GM19238 (cell line): ENCODE measurements around the gene MDN1.
"Not testable (repeated sequence)": the region's sequence is repeated elsewhere in the genome, so short reads cannot be mapped to it uniquely, and the experiment has no call there.

Experiments
- DNase-seq: peaks from one replicate; pipeline ENCODE4 v3.0.0; 2011; ENCODE audit warnings: low spot score; ENCODE audit not compliant: insufficient read length

The MDN1 gene

DNA sequence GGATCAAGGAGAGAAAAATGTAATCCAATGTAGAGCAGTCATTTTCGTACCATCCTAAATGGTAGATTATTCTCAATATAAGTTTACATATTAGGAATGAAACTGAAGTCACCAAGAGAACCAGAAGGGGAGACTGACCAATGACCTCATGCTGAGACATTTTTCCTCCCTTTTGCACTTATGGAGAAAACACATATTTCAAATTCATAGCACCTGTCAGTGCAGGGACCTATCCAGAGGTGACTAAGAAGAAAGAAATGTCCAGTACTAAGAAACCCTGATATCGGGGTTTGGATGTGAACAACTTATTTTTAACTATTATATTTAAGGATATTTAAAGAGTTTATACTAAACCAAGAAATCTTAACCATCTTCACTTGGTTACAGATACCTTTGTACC is 164.5 kb downstream of the MDN1 start:
- DNase-seq, result no peak

DNA sequence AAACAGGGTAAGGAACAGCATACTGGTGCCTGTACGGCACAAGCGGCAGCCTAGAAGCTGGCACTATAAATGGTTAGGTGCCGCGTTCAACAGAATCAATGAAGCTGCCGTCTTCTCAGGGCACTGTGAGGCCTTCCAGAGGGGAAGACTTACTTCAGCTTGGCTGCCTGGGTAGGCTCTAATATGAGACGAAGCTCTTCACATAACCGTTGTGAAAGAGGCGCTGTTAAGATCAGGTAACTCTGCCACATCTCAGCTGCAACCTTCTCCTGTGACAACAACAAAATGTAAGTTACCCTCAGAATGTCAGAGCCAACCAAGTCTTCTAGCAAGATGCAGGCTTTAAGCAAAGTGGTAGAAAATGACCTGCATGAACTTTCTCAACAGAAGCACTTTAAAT is 169.0 kb downstream of the MDN1 start:
- no peak for DNase-seq

DNA sequence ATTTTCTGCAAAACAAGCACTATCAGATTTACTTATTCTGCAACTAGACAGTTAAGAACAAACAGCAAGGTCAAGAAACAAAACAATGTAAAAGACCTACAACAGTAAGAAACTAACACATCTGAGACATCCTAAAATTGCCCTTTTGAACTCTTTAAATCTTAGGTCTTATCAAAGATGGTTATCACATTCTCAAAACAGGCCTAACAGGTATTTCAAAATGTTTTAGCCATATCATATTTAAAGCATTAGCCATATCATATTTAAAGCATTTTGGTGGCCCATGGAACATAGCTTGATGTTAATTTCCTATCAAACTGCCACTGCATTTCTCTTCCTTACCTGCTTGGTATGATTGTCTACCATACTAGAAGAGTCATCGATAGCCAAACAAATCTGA is 169.9 kb downstream of the MDN1 start:
- no peak for DNase-seq

GRCh38 chr6:89644864-89645263 is 174.7 kb downstream of the MDN1 start:
- DNase-seq, result no peak

- DNase-seq, result no peak
Observed at GRCh38 chr6:89643406-89643805, 176.2 kb downstream of the MDN1 start.

DNA sequence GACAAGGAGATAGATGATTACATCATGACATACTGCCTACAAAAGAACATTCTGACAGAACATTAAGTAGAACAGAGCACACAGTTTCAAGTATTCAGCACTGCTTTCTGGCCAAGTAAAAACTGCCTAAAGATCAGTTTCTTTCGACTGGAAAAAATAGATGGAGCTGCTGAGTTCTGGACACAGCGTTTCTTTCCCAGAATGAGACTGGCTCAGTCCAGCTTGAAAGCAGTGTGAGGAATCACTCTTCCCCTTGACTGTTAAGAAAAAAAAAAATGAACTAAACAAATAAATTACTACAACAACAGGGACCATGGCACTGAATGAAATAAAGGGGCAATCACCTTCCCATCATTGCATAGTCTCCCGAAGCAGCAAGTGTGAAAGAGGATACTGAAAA is 176.6 kb downstream of the MDN1 start:
- DNase-seq, result no peak

- DNase-seq, result not testable (repeated sequence)
Observed at GRCh38 chr6:89641581-89641980, 178.0 kb downstream of the MDN1 start.

DNA sequence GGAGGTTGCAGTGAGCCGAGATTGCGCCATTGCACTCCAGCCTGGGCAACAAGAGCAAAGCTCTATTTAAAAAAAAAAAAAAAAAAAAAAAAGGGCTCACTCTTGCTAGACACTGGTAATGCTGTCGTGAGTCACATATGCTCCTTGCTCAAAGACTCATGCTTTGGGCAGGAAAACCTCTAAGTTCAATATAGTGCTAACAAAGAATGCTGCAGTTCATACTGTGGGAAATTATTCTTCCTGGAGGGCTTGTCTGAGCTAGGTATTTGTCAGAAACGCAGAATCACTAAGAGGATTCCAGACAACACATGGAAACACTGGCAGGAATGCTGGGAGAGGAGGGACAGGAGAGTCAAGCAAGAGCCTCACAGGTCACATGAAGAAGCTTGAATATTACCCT is 178.8 kb downstream of the MDN1 start:
- no peak for DNase-seq

- peak; percentile 84 for DNase-seq
Observed at GRCh38 chr6:89638320-89639195, 181.0 kb downstream of the MDN1 start, which contains the start of gene LYRM2. Gene LYRM2 (minus strand): TSS chr6:89638747. CDS start chr6:89638716, 31 bp downstream.

DNA sequence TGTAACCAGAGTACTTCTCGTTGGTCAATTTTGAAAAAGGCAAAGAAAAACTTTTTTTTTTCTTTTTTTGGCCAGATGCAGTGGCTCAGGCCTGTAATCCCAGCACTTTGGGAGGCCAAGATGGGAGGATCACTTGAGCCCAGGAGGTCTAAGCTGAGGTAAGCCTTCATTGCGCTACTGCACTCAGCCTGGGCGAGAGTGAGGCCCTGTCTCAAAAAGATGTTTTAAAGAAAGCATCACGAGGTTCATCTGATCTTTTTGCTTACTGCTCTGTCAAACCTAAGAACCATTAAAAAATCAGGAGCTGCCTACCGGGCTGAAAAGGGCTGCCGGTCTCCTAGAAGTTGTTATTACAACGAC is 181.7 kb downstream of the MDN1 start:
- DNase-seq, result no peak

- DNase-seq, result not testable (repeated sequence)
Observed at GRCh38 chr6:89636412-89636811, 183.2 kb downstream of the MDN1 start.

DNA sequence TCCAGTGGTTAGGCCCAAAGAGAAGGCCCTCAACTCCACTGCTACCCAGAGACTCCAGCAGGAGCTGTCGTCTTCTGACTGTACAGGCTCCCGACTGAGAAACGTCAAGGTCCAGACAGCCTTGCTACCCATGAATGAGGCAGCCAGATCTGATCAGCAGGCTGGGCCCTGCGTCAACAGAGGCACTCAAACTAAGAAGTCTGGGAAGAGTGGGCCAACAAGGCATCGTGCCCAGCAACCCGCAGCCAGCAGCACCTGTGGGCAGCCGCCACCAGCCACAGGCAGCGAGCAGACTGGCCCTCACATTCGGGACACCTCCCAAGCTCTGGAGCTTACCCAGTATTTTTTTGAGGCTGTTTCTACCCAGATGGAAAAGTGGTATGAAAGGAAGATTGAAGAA is 189.1 kb downstream of the MDN1 start:
- DNase-seq, result no peak

GRCh38 chr6:89623749-89624148 is 195.8 kb downstream of the MDN1 start:
- no peak for DNase-seq

GRCh38 chr6:89619567-89619966 is 200.0 kb downstream of the MDN1 start:
- DNase-seq, result no peak

DNA sequence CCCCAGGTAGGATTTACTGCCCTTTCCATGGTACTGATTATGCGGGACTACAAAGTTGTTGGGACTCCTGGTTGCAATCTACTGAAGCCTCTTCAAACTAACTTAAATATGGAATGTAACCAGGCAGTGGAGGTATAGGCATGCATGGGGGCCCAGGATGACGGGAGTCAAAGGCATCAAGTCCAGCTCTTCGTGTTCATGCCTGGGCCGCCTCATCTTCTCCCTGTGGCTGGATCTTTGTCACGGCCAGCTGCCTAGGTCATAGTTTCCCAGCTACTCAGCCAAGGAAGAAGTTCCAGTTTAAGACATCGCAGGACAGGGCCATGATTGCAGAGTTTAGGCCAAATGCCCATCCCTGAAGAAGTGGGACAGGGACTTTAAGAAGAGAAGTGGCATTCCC is 201.6 kb downstream of the MDN1 start:
- DNase-seq, result no peak

DNA sequence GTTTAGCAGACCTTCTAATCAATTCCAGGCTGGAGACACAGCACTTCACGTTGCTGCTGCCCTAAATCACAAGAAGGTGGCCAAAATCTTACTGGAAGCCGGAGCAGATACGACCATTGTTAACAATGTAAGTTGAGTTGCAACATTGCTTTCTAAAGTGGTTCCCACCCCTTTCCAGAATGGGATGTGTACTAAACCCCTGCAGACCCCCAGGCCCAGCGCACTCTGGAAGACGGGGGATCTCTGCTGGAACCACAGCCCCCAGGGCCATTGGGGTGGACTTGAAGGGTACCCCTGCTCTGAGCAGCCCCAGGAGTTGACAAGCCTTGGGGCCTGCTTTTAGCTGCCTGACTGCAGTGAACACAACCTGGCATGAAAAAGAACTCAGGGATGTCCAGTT is 203.1 kb downstream of the MDN1 start:
- no peak for DNase-seq

DNA sequence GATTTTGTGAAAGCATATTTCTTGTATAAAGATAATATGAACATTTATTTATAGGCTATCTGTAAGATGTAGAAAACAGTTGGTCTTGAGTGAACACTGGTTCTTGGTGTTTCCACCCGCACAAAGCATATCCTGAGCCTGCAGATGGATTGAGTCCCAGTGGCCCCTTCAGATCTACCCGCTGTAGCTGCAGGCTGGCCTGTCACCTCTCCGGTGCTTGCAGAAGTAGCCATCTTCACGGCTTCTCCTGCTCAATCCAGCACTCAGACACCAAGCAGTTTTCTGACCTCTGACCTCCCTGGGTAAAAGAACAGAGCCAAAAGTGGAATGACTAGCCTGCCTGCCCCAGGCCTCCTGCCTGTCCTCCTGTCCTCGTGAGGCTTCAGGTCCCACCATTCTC is 203.7 kb downstream of the MDN1 start:
- DNase-seq, result no peak

DNA sequence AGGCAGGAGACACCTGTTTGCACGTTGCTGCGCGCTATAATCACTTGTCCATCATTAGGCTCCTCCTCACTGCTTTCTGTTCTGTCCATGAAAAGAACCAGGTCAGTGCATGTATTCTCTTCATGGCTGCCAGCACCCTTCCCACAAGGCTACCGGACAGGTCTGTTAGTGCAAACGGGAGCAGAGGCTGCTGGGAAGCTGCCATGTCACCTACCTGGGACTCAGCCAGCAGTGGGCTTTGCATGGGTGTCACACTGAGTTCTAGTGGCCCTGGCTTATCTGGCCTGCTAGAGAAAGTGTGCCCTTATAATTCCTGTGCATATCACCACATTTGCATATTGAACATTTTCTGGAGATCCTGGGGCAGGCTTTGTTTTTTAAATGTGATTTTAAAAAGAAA is 205.8 kb downstream of the MDN1 start:
- DNase-seq, result no peak

- no peak for DNase-seq
Observed at GRCh38 chr6:89612121-89612520, 207.5 kb downstream of the MDN1 start.

GRCh38 chr6:89611666-89612065 is 207.9 kb downstream of the MDN1 start:
- no peak for DNase-seq

- peak; percentile 45 for DNase-seq
Observed at GRCh38 chr6:89610149-89610642, 209.4 kb downstream of the MDN1 start.

DNA sequence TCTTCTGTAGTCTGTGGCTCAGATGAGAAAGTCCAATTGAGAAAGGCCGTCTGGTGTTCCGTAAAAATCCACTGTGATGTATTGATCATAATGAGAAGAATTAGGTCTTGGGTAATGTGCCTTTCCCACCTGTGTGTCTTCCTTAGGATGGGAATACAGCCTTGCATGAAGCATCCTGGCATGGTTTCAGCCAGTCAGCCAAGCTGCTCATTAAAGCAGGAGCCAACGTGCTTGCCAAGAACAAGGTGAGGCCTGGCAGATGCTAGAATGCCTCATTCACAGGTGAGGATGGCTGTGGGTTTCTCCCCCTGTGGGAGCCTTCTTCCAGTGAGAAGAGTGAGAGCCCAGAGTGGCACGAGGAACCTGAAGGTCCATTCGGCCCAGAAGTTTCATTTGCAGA is 213.7 kb downstream of the MDN1 start:
- DNase-seq, result no peak

- DNase-seq, result no peak
Observed at GRCh38 chr6:89604653-89605052, 214.9 kb downstream of the MDN1 start.
